ENCODE results near the gene CADPS.

GRCh38 chr3:62724503-62724902 is 150.7 kb downstream of the CADPS start:
- TF ChIP-seq CTCF (IDR thresholded peaks at IDR 0.05): no peak
- TF ChIP-seq POLR2A (IDR thresholded peaks at IDR 0.05): no peak
